NCI-H2081 (cell line): ENCODE data around the gene ESRRA.

Source experiments
- DNase-seq, 2 experiments: peaks; one replicate each; lab custom pipeline; 2025; lab: John Stamatoyannopoulos, UW

The ESRRA gene

GRCh38 chr11:64305075-64305690, at the start of gene ESRRA:
ESRRA (plus strand) TSS chr11:64305524; CDS start chr11:64307180, 1,656 bp downstream.
- DNase-seq: peak; percentile 99 to 100

GRCh38 chr11:64256300-64256699, 49.0 kb upstream of the ESRRA start:
- no peak for DNase-seq

GRCh38 chr11:64258356-64258755, 47.0 kb upstream of the ESRRA start:
- no peak for DNase-seq

GRCh38 chr11:64258946-64259532, 46.3 kb upstream of the ESRRA start:
- no peak for DNase-seq

- no peak for DNase-seq
Measured at GRCh38 chr11:64259533-64260067, 45.7 kb upstream of the ESRRA start.

GRCh38 chr11:64260147-64260708, 45.1 kb upstream of the ESRRA start:
- DNase-seq: no peak

GRCh38 chr11:64261556-64262080, 43.7 kb upstream of the ESRRA start:
- no peak for DNase-seq

GRCh38 chr11:64262271-64263002, 42.9 kb upstream of the ESRRA start:
- DNase-seq: no peak

- DNase-seq: no peak
Measured at GRCh38 chr11:64263021-64263946, 42.0 kb upstream of the ESRRA start.

- no peak for DNase-seq
Measured at GRCh38 chr11:64263947-64264317, 41.4 kb upstream of the ESRRA start.

GRCh38 chr11:64264371-64264852, 40.9 kb upstream of the ESRRA start:
- peak; percentile 17 to 46 for DNase-seq

GRCh38 chr11:64265176-64266160, 39.9 kb upstream of the ESRRA start:
- no peak for DNase-seq

- DNase-seq: no peak
Measured at GRCh38 chr11:64266339-64266738, 39.0 kb upstream of the ESRRA start.

GRCh38 chr11:64267207-64267945, 37.9 kb upstream of the ESRRA start:
- peak; percentile 14 to 49 for DNase-seq

GRCh38 chr11:64268025-64268892, 37.1 kb upstream of the ESRRA start:
- DNase-seq: no peak

- DNase-seq: no peak
Measured at GRCh38 chr11:64268893-64269539, 36.3 kb upstream of the ESRRA start.

- peak; percentile 99 for DNase-seq
Measured at GRCh38 chr11:64269540-64270220, 35.6 kb upstream of the ESRRA start.
